Hematopoietic multipotent progenitor cell treated with erythropoietin and hydrocortisone succinate and interleukin-3 and kit ligand, for 15 days (in vitro differentiated cells): Measurements from ENCODE around the gene PPP2R2C.

Source experiments
- DNase-seq: peaks from one replicate; pipeline ENCODE4 v3.0.0-alpha.2; 2015; ENCODE audit warnings: low spot score

Gene PPP2R2C

DNA sequence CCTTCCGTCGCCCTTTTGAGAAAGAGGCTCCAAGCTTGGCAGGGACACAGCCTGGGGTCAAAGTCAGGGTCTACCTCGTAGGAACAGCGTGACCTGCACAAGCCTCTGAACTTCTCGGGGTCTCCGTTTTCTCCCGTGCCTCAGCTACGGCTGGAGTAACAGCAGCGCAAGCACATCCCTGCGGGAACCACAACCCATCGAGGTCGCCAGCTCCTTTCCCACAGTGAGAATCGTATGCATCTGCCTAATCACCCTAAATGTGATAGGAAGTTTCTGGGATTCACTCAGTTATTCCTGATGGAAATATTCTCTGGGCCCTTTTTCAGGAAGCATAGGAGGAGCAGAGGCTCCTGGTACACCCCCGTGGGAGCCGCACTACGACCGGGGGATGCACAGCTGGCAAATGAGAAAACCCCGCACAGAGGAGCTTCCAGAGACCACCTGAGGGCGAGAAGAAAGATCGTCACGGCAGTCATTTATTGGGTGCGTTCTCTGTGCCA is 24.7 kb downstream of the PPP2R2C start:
- no peak for DNase-seq

DNA sequence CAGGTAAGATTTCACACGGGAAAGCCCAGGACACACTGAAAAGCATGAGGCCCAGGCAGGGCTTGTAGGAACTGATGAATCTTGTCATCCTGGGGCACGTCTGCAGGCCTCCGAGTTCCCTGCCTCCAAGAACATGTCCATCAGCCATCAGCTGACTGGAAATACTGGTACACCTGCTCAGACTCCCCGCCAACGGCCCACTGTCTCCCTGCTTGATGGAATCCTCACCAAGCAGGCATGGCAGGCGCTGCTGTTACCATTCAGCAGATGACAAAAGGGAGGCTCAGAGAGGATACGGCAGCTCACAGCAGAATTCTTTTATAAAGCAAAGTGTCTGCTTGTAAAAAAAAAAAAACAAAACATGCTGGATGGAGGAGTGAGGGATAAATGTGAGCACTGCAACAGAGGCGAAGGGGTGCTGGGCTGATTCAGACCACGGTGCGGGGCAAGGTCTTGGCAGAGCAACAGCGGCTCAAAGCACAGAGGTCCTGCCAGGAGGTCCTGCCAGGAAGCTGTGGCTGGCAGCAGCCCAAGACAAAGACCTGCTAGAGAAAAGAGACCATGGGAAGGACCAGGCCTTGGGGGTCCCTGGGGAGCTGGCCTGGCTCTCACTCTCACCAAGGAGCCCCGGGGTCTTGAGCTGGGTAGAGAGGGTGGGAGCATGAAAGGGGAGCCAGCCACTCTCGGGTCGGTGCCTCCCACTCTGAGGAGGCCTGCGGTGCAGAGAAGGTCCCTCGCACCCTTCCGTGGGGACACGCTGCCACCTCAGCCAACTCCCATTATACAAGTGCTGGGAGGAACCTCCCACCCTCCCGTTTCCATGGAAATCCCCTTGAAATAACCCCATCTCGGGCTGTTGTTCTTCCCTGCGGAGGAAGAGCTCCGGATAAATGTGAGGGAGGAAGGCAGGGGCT is 25.6 kb downstream of the PPP2R2C start:
- DNase-seq, result no peak

DNA sequence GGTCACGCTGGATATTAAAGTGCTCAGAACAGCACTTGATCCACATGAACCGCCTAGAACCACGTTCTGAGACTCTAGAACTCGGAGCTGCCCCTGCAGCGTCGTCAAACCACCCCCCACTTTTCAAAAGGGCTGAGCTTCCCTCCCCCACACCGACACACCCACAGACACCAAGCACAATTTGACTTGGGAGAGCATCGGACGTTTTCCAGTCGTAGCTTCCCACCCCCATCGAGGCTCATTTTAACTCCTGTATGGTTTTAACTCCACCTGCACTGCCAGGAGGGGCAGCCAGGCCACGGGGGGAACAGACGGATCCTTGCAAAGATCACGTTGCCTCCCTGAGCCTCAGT is 26.3 kb downstream of the PPP2R2C start:
- no peak for DNase-seq

DNA sequence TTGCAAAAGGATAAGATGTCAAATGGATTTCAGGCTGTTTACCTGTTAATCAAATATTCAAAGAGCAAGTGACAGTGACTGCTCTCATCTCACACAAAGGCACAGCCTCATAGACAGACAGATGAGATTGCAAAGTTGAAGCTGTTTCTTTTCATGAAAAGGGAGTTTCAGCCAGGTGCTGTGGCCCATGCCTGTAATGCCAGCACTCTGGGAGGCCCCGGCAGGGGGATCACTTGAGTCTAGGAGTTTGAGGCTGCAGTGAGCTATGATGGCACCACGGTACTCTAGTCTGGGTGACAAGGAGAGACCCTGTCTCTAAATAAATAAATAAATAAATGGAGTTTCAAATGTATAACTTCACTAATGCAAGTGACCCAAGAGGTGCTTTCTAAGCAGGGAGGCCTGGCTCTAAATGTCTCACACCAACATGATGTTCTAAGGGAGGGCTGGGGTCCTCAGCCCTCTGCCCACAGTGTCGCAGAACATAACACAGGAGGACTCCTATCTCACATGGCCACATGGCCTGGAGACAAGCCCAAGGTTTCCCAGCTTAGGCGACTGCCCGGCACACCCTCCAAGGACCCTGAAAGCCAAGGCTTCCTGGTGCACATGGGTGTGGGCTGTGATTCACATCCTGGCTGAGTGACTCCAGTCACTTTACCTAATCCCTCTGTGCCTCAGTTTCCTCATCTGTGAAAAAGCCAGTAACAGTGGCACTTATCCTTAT is 26.8 kb downstream of the PPP2R2C start:
- DNase-seq, result no peak

DNA sequence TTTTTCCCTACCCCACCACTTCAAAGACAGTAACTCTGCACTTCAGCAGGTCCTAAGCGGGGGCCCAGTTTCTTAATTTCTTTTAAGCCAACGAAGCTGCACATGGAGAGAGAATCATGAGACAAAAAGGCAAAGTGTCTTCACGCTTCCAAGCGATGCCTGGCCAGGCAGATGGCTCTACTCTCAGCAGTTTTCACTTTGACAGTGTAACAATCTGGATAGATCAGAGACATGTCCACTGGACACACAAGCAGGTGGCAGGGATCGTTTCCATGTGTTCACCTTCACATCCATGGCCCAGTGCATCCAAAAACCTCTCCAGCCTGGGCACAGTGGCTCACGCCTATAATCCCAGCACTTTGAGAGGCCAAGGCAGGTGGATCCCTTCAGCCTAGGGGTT is 27.8 kb downstream of the PPP2R2C start:
- no peak for DNase-seq

DNA sequence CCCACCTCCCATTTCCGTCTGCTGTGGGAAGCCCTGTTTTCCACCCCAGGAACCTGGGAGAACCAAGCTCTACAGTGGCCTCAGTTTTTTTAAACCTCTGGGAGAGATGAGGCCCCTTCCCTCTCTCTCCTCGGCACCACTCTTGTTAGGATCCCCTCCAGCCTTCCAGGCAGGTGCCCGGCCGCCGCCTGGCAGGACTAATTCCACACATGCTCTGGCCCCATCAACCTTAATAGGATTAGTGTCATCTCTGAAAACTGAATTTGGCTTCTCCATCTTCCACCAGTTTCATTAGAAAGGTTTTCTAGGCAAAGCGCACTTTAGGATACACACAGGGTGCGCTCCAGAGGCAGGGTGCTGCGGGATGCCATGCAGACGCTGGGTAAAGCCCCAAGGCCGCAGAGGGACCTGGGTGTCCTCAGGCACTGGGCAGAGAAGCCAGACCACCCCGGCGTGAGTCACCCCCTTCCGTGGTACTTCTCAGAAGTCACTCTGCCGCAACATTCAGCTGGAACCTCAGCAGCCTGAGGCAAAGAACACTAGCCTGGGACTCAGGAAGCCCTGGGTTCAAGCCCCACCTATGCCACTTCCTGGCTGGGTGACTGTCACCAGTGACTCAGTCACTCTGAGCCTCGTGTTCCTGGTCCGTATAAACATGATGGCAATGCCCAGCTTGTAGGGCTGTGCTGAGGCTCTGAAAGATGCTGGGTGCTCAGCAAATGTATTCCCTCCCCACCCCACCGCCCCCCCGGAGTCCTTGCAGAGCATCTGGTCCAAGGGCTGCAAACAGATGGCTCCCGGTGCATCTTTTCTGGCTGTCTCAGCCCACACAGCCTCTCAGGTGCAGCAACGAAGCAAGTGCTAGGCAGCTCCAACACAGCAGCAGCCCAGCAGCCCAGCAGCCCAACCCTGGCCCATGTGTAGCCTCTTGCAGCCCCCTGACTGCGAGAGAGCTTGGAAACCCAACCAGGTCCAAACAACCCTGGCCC is 29.1 kb downstream of the PPP2R2C start:
- no peak for DNase-seq

DNA sequence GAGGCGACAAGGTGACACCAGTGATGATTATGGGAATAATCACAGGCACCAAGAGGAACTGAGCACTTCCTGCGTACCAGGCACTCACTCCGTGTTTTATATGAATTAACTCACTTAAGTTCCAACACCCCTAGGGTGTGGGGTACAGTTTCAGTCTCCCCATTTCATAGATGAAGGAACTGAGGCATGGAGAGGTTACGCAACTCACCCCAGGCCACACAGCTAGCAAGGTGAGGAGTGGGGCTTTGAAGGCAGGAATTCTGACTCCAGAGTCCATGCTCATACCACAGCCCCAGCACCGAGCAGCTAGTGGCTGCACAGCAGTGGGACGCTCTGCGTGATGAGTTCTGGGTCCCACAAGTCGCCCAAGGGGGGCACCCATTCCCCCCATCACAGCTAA is 29.9 kb downstream of the PPP2R2C start:
- no peak for DNase-seq

DNA sequence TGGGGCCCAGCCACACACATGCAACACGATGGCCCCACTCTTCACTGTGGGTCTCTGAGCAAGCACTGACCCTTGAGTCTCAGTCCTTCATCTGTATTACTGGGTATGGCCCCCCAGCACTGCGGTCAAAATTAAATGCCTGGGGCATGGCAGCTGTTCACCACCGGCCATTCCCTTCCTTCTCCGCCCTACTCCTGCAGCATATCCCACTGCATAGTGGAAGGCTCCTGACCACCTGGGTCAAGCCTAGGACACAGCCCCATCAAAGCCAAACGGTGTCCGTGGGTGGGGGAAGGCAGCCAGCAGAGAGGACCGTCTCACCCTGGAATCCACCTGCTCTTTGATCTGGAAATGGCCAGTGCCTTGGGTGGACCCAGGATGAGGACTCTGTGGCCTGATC is 30.7 kb downstream of the PPP2R2C start:
- no peak for DNase-seq

DNA sequence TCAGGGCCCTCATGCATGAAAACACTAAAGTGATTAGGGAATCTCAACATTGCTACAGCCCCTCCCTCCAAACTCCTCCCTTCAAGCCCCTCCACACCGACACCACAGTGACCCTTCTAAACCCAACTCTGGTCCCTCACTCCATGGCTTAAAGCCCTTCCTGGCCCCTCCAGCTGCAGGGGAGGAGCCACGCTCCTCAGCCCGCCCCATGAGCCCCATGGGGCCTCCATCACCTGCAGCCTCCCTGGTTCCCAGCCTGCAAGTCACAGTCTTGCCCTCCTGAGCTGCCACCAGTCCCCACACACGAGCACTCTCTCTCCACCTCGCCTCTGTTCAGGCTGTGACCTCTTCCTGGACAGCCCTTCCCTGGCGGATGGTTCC is 31.2 kb downstream of the PPP2R2C start:
- no peak for DNase-seq

DNA sequence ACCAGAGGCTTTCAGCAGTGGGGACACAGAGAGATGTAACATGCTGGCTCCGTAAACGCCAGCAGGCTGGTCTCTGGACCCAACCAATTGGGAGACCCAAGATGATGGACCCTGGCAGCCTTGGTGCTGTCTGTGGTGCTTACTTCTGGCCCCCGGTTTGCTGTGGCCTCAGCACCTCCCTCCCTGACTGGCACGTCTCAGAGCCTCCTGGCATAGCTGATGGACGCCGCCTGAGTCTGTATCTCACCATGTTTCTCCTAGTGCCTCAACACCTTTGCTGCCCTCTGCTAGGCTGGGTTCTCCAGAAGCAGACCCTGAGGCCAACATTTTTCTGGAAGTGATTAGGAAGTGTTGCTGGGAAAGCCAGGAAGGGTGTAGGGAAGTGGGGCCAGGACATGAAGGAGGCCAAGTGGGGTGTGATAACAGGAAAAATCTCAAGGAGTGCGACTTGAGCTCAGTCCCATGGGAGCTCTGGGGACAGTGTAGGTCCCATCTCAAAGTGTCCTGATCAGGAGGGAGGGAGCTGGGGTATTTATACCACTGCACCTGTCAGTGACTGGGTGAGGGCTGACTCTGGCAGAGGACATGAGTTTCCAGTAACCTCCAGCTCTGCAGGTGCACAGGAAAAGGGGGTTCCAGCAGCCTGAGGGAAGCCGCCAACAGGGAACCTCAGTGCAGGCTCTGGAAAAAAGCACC is 31.8 kb downstream of the PPP2R2C start:
- DNase-seq, result no peak

DNA sequence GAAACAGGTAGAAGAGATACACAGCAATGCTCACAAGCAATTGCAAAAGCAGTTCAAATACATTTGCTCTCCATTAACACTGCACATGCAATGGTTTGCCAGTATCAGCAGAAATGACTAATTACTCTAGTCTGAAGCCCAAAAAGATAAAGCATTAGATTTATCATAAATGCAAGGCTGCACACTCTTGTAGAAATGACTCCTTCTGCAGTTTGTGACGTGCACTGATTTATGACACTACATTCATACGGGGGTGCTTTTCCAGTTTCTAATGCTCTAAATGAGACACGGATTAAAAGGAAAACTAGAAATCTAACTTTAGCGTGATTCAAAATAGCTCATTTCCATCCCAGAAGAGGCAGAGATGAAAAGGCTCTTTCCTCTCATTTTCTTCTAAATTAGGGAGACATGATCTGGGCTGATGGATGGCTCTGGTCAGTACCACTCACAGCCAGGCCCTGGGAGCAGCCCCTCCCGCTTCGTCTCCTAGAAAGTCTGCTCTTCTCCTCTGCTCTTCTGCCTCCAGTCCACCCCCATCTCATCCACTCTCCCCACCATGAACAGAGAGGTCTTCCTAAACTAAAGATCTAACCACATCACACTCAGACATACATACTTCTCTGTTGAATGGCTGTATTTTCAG is 33.2 kb downstream of the PPP2R2C start:
- DNase-seq, result no peak

DNA sequence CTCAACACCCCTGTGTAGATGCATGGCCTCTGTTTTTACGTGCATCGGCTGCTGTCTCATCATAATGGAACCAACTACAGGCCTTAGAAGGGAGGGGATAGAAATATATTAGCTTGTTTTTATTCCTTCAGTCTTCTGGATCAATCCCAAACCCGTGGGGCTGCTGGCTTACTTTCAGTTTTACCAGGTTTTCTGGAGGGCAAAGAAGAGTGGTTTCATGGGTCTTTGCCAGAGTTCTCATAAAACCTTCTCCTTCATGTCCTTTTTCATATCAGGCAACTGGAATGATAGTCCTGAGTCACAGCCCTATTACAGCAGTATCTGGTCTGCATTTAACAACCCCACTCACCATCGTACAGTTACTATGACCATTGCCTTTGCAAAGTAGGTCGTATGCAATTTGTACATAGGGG is 34.6 kb downstream of the PPP2R2C start:
- no peak for DNase-seq

DNA sequence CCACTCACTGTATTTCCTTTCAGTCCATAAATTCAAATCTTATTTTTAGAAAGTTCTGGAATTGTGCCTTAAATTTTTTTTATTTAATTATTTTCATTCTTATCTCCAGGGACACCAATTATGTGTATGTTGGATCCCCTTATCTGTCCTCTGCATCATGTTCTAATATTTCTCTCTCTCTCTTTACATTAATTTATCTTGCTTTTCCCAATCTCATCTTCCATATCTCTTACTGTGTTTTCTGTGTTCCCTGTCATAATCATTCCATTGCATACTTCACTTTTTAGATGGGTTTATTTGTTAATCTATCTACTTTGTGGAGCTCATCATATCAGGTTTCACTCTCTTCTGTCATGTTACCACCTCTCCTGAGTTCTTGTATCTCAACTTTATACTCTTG is 37.4 kb downstream of the PPP2R2C start:
- DNase-seq, result no peak

DNA sequence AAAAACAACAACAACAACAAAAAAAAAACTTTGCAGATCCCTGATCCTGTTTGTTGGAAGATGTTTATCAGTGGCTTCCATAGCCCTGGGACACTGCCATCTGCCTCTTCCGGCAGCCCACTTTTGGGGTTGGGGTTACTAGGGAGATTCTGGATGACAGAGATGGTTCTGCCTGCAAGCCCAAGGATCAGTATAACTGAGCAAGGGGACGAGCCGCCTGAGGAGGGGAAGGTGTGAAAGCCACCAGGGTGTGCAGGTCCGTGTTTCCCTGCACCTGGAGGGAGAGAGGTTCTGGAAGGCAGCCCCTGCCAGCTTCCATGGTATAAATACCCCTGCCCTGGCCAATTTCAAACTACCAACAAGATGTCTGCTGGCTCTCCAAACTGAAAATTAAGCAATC is 41.5 kb downstream of the PPP2R2C start:
- DNase-seq, result no peak

DNA sequence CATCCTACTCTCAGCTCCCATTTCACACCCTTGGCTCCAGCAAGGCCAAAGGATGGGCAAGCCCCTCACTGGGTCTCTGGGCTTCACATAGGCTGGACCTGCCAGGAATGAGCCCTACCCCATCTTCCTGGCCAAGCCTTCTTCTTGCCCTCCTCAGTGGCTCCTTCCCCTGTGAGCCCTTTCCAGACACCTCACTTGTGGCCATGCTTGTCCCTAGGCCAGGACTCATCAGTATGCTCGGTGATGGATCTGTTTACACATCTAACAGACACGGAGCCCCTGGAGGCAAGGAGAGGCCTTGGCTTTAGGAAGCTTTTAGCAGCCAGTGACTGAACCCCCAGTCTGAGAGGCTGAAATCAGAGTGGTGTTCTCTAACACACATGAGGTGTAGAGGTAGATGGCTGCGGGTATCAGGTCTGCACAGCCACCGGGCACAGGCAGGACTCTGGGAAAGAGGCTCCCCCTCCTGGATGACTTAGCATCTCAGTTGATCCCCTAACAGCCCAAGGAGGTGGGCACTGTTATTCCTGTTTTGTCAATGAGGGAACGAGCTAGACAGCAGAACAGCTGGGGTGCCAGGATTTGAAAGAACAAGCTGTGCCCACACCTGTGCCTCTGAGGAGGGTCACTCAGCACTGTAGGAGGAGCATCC is 44.8 kb downstream of the PPP2R2C start:
- DNase-seq, result no peak

DNA sequence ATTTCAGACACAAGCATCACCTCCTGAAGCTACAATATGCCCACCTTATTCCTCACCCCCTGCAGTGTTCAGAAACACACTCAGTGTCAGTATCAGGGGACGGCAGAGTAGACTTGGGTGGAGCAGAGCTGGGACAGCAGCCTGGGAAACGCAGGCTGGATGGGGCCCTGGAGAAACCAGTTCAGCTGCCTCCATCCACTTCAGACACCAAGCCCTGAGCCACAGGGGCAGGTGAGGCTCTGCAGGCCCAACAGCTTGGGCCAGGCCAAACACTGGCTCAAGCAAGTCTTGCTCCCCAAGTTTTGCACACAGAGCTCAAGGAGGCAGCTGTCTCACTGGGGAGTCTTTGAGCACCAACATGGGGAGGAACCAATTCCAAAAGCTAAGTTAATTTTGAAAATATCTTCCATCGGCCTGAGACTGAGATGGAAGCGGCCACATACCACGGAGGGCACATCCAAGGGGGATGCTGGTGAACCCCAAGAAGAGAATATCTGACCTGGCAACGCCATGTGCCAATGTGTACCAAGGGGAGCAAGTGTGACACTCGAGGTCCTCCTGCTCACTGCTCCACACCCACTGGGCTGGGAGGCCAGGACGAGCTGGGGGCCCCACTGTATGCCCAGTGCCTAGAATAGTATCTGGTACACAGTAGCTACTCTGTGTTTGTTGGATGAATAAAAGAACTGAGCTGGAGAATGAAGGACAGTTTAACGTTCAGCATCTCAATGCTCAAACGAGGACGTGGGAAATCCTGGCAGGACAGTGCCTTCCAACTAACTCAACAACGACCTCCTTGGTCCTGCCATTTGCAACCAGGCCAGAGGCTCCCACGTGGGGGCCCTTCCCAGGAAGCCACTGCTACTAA is 45.6 kb downstream of the PPP2R2C start:
- no peak for DNase-seq

DNA sequence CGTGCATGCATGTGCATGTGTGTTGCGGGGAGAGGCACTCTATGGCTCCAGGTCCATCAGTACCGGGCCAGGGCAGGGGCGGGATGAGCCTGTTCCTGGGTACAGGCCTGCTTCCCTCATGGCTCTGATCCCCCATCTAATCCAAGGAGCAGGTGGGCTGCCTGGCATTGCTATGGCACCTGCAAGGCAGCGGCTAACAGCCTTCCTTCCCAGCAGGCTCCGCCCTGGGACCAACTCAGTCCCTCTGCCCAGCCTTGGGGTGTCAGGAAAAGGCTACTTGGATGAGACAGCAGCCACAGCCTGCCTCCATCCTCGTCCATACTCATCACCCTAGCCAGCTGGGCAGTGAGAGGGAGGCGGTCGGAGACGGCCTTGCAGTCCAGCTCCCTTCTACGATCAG is 46.5 kb downstream of the PPP2R2C start:
- no peak for DNase-seq

DNA sequence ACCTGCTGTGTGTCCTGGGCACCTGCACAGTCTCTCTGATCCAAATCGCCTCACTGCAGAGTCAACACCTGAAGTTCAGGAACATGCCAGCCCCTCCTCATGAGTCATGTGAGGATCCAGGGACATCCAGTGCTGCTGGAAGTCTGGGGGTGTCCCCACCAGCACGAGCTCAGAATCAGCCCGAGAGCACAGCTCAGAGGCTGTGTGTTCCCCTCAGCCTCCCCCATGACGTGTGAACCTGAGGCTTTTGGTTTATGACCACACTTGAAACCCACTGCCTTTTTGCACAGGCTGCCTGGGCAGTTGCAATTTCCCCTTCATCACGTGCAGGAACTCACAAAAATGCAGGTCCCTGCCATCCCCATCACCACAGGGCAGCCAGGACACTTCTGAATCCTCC is 47.1 kb downstream of the PPP2R2C start:
- no peak for DNase-seq

DNA sequence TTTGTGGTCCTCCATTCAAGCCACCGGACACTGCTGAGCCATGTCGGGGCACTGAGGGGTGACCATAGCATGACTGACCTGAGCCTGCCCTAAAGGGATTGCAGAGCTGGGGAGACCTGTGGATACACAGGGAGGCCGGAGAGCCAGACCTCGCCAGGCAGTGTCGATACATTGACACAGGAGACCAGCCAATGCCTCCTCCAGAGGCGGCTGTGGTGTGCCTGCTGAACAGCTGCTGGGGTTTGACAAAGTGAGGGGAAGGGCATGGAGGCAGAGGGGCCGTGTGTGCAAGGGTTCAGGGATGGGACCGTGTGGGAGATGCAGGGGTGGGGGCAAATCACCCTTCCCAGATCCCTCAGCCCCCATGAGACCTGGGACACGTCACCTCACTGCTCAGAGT is 48.0 kb downstream of the PPP2R2C start:
- no peak for DNase-seq

DNA sequence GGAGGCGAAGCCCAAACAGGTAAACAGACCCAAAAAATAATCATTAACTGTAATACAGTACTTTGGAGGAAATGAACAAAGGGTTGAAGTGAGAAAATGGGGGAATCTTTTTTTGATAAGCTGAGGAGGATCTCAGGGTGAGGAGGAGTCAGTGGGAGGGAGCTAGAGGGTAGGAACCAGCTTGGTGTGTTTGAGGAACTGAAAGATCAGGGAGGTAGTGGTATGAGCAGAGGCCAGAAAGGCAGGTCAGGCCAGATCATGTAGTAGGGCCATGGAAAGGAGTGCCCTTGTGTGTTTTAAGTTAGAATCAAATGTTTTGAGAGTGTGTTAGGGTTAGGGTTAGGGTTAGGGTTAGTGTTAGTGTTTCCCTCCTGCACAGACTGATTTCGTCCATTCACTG is 48.8 kb downstream of the PPP2R2C start:
- no peak for DNase-seq
